IMR-90 (cell line): ENCODE data around the gene B4GALT5. TPM values are rescaled to one million over a fixed set of nuclear protein-coding genes. Genes with fewer than 3 reads are reported as not detected.

ENCODE experiments used
- CTCF ChIP-seq: conservative IDR thresholded peaks from 2 replicates; pipeline ENCODE4 v1.5.1; 2012; ENCODE audit warnings: mild to moderate bottlenecking, low read depth, low read length, improper control_type of control experiment
- RFX5 ChIP-seq: IDR thresholded peaks from 2 replicates; pipeline ENCODE4 v1.8.0; 2012; ENCODE audit warnings: low read depth, mild to moderate bottlenecking, low read length, moderate library complexity
- polyA plus RNA-seq, 3 experiments: library from polyadenylated mRNA; depleted of rRNA; stranded (reverse); fragments of >200 nt; gene quantifications; 2 replicates each; pipeline ENCODE4 v1.2.3, GENCODE V29; 2012; ENCODE audit warnings: low replicate concordance in 1 of 3
- total RNA-seq: library from RNA; depleted of rRNA; stranded (reverse); fragments of >200 nt; gene quantifications from 2 replicates; pipeline ENCODE4 v1.2.3, GENCODE V29; 2012

The B4GALT5 gene
- total and polyA plus RNA-seq, 2 of the 4 experiments (the other 2 are of a cell fraction): 11.3 to 20.4 TPM

GRCh38 chr20:49616154-49617007 lies 97.3 kb downstream of the B4GALT5 start (continued):
- TF ChIP-seq CTCF: no peak
- no peak for TF ChIP-seq RFX5
